ENCODE results near the gene ACSL6.

ACSL6 gene

DNA sequence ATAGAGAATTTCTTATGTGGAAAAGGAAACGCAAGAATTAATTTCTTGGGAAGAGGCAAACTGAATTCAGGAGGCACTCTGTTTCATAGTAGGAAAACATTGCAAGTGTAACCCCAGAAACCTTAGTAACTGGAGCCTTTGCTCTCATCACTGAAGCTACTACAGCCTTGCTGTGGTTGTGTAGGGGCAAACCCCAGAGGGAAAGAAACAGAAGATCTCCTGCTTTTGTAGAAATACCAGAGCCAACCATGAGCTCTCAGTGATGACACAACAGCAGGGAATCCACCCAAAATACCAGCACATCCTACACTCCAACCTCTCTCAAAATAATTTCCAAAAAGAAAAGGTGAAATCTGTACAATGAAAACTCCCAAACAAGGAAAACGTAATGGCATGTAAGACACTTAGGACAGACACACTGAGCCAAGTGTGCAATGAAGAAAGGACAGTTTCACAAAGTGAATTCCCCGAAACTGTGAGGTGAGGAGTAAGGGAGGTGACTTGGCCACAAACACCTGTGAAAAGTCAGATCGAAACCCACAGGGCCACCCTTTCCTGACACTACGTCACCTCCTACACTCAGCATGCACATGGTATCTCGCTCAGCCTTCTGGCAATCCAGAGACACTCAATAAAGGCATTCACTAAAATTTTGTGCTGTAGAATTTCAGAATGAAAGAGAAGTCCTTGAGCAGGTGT is 8.5 kb upstream of the ACSL6 start:
- no peak for DNase-seq (ENCODE audit: low read depth)
- H3K4me3 ChIP-seq (ENCODE audit: low read depth, low read length), result no peak overlapping the region

GRCh38 chr5:132019337-132019736 is 7.9 kb upstream of the ACSL6 start:
- H3K4me3 ChIP-seq (ENCODE audit: low read depth, low read length), result no peak overlapping the region
- DNase-seq (ENCODE audit: low read depth), result no peak

GRCh38 chr5:132017738-132018625 is 6.5 kb upstream of the ACSL6 start:
- H3K4me3 ChIP-seq (ENCODE audit: low read depth, low read length), result no peak overlapping the region
- DNase-seq (ENCODE audit: low read depth), result no peak

GRCh38 chr5:132017316-132017715 is 5.9 kb upstream of the ACSL6 start:
- no peak overlapping the region for H3K4me3 ChIP-seq (ENCODE audit: low read depth, low read length)
- no peak for DNase-seq (ENCODE audit: low read depth)

- DNase-seq (ENCODE audit: low read depth), result no peak
- H3K4me3 ChIP-seq (ENCODE audit: low read depth, low read length), result no peak overlapping the region
Measured at GRCh38 chr5:132016721-132017250, 5.3 kb upstream of the ACSL6 start.

- no peak overlapping the region for H3K4me3 ChIP-seq (ENCODE audit: low read depth, low read length)
- DNase-seq (ENCODE audit: low read depth), result no peak
Measured at GRCh38 chr5:132013711-132014110, 2.3 kb upstream of the ACSL6 start.

GRCh38 chr5:132013006-132013689 is 1.7 kb upstream of the ACSL6 start:
- no peak overlapping the region for H3K4me3 ChIP-seq (ENCODE audit: low read depth, low read length)
- DNase-seq (ENCODE audit: low read depth), result no peak

DNA sequence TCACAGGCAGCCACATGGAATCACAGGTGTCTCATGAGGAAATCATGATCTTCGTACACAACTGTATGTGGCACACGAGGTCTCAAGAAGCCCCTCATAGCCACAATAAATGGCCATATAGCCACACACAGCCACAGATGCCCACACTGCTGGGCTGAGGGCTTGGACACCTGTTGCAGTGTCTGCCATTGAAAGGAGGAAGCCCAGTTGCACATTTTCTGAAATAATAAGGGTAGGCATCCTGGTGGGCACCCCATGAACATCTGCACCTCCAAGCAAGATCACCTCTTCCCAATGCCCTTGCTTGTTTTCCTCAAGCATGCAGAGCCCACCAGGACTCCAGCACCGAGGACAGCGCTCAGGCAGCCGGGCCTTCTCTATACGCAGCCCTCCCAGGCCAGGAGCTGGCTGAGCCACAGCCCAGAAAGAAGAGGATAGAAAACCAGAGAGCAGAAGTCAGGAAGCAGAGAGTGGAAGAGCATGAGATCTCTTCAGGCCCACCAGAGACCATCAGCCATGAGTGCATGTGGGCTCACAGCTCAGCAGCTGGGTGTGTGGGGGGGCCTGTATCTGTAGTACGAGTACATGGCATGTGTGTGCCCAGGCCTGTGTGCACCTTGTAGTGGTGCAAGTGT is 1.0 kb upstream of the ACSL6 start:
- peak; percentile 26 for DNase-seq (ENCODE audit: low read depth)
- no peak overlapping the region for H3K4me3 ChIP-seq (ENCODE audit: low read depth, low read length)

GRCh38 chr5:132010989-132011621 is 353 bp downstream of the ACSL6 start:
- H3K4me3 ChIP-seq (ENCODE audit: low read depth, low read length), result peak overlapping the region; percentile 50
- no peak for DNase-seq (ENCODE audit: low read depth)

DNA sequence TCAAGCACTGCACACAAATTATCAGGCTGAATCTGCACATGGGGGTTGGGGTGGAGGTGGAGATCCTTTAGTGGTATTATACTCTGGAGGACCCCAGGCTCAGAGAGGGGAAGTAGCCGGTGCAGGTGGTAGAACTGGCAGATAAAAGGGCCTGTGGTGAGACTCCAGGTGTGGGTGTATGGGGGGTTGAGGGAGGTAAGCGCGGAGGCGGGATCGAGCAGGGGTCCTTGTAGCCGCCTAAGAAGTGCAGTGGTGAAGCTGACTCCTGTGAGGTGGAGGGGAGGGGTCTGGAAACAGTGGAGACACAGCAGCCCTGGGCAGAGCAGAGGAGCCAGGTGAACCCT is 841 bp downstream of the ACSL6 start:
- H3K4me3 ChIP-seq (ENCODE audit: low read depth, low read length), result no peak overlapping the region
- no peak for DNase-seq (ENCODE audit: low read depth)

DNA sequence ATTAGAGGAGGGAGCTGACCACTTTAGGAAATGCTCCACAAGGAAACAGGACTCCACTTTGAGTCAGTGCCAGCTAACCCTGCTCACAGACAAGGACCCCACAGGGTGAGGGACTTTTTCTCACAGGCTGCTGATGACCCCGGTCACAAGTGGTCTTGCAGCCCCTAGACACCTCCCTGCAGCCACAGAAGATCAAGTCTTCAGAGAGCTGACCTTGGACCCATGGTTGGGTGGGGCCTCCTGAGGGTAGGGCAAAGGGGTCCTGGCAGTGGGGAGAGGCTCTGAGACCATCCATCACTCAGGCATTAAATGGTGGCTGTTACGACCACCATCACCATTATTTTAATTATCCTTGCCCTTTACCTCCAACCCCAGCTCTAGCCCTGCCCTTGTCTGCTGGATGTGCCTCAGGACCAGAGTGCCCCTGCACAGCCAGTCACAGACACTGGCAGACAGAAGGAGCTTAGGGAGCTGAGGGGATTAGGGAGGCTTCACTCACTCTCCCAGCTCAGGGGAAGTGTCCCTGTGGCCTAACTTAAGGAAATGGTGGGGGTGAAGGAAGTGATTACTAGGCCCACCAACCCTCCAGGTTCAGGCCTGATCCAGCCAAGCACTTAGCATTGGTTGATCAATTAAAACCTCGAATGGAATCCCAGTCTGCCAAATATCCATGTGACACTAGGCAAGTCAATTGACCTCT is 1.6 kb downstream of the ACSL6 start:
- no peak for DNase-seq (ENCODE audit: low read depth)
- no peak overlapping the region for H3K4me3 ChIP-seq (ENCODE audit: low read depth, low read length)

DNA sequence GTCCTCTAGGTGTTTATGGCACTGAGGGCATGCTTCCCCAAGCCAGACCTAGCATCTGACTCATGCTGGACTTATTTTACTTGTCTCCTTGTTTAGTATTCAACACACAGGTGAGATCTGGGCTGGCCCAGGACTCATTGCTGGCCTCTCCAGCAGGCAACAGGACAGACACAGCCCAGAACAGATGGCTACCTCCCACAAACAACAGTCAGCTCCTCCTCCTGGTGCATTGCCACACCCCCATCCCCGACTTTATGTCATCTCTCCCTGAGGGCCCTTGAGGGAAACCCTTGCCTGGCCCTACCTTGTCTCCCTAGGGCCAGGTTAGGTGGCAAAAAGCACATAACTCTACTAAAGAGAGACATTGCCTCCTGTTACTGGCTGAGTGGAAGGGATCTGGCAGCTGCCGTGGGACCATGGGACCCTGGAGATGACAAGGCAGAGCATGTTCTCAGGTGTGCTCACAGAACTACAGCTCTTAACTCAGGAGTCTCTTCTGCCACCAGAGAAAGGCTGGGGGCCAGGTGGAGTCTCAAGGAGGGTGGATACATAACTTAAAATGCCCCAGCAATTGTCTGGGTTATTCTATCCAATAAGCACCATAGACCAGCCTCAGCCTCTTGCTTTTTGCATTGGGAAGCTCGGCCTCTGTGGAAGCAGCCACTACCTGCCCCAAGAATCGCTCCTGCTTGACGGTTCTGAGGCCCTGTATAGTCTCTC is 2.3 kb downstream of the ACSL6 start:
- DNase-seq (ENCODE audit: low read depth), result no peak
- H3K4me3 ChIP-seq (ENCODE audit: low read depth, low read length), result no peak overlapping the region

- H3K4me3 ChIP-seq (ENCODE audit: low read depth, low read length), result no peak overlapping the region
- no peak for DNase-seq (ENCODE audit: low read depth)
Measured at GRCh38 chr5:132008163-132008473, 3.3 kb downstream of the ACSL6 start.

- peak; percentile 17 for DNase-seq (ENCODE audit: low read depth)
- H3K4me3 ChIP-seq (ENCODE audit: low read depth, low read length), result no peak overlapping the region
Measured at GRCh38 chr5:132007399-132008162, 3.9 kb downstream of the ACSL6 start.

GRCh38 chr5:132006331-132007120 is 4.9 kb downstream of the ACSL6 start:
- DNase-seq (ENCODE audit: low read depth), result no peak
- H3K4me3 ChIP-seq (ENCODE audit: low read depth, low read length), result no peak overlapping the region

- H3K4me3 ChIP-seq (ENCODE audit: low read depth, low read length), result no peak overlapping the region
- DNase-seq (ENCODE audit: low read depth), result no peak
Measured at GRCh38 chr5:132005591-132005990, 5.9 kb downstream of the ACSL6 start.

DNA sequence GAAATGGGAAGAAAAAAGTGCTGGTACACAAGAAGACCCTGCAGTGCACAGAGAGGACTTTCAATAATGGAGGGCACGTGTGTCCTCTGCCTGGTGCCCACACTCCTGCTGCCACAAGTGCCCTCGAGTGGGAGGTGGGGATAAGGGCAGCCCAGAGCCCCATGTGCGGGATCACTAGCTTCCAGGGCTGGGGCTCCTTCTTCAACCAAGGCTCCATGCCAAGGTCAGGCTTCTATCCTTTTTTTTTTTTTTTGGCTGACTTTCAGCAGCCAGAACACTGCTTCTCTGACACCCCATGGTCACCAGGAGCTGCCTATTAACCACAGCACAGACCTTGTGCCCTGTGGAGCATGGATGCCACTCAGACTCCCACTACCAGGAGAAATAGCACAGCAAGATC is 7.5 kb downstream of the ACSL6 start:
- DNase-seq (ENCODE audit: low read depth), result no peak
- H3K4me3 ChIP-seq (ENCODE audit: low read depth, low read length), result no peak overlapping the region

Measured in skeletal muscle cell (primary cell).